ENCODE results near the gene NCOA1.

DNA sequence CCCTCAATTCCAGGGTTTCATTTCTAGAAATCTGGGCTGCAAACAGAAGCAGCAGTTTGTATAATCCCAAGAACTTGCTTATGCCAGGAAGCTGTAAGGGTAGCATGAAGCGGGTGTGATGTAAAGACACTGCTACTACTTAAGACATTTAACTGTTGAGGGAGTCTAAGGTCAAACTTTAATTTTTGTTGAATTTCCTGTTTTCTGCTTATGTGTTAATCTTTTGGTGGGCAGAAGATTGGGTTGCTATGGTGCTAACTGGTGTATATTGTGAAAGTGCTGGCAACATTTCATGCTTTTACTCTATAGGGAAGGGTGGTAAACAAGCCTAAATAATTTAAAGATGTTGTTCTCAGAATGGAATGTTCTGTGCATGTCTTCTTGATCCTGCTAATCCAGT lies 2.7 kb downstream of the NCOA1 start:
- TF ChIP-seq, protein P1, sequence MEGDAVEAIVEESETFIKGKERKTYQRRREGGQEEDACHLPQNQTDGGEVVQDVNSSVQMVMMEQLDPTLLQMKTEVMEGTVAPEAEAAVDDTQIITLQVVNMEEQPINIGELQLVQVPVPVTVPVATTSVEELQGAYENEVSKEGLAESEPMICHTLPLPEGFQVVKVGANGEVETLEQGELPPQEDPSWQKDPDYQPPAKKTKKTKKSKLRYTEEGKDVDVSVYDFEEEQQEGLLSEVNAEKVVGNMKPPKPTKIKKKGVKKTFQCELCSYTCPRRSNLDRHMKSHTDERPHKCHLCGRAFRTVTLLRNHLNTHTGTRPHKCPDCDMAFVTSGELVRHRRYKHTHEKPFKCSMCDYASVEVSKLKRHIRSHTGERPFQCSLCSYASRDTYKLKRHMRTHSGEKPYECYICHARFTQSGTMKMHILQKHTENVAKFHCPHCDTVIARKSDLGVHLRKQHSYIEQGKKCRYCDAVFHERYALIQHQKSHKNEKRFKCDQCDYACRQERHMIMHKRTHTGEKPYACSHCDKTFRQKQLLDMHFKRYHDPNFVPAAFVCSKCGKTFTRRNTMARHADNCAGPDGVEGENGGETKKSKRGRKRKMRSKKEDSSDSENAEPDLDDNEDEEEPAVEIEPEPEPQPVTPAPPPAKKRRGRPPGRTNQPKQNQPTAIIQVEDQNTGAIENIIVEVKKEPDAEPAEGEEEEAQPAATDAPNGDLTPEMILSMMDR (IDR thresholded peaks at IDR 0.05), result no peak
- TF ChIP-seq POLR2A (IDR thresholded peaks at IDR 0.05), result no peak
